Activated CD4-positive, alpha-beta T cell treated with anti-CD3 and anti-CD28 coated beads, Interleukin-2, amount 50 U/mL, for 24 hours (primary cell): ENCODE results near the gene JADE1.

ENCODE experiments used
- DNase-seq, 2 donors: peaks; one replicate each; pipeline ENCODE4 v3.0.0-alpha.2; 2020; ENCODE audit warnings: low read depth in 1 of 2, low spot score in 1 of 2

The JADE1 gene

DNA sequence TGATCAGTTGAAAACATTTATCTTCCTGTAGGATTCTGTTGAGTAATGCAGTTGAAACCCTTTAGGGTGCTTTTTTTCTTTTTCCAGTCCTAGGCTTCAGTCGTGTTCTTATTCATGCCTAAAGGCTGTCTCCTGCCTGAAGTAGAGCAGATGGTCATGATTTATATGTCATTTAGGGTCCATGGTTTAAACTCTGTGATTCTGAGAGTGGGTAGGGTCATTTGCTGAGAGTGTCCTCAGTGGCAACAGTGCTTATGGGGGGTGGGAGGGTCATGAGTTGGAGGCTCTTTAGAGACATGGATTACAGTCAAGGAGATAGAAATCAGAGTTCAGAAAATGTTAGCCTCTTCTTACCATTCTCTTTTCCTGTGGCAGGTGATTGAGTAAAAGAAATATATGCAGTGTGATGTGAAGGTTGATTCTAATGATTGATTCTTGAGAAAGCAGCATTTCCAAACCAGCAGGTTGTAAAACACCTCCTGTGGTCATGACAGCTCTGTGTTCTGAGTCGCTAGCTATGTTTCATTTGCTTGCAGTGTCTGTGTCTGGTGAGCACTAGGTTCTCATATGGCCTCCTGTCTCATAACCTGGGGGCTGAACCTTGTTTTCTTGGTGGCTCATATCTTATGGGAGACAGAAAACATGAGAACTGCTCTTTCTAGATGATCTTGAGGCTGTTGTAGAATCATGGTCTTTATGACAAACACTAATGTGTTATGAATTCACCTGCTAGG lies 60.4 kb downstream of the JADE1 start:
- DNase-seq: no peak

DNA sequence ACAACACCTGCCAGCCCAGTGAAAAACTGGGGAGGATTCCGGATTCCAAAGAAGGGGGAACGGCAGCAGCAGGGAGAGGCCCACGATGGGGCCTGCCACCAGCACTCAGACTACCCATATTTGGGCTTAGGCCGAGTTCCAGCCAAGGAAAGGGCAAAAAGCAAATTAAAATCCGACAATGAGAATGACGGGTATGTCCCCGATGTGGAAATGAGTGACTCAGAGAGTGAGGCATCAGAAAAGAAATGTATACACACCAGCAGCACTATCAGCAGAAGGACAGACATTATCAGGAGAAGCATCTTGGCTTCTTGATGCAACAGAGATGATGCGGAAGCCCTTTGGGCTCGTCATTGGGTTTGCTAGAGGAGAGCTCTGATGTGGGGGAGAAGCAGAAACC lies 62.4 kb downstream of the JADE1 start:
- DNase-seq: no peak

- DNase-seq: no peak
Measured at GRCh38 chr4:128876200-128876599, 66.7 kb downstream of the JADE1 start.

DNA sequence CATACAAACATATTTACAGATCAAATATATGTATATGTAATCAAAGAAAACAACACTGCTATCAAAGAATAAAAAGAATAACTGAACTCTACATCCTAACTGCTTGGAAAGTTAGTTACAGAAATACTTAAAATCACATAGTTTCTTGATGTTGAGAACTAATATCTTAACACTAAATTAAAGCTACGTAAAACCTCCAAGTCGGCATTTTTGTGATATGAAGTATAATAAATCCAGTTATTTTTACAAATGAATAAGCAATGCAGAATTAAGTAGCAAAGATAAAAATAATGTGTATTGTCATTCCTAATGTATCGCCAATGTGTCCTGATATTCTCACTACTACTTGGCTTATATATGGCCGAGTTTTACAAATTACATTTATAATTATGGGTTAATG lies 68.4 kb downstream of the JADE1 start:
- DNase-seq: no peak

- no peak for DNase-seq
Measured at GRCh38 chr4:128879283-128879682, 69.8 kb downstream of the JADE1 start.

GRCh38 chr4:128879971-128880370 lies 70.5 kb downstream of the JADE1 start:
- DNase-seq: no peak

DNA sequence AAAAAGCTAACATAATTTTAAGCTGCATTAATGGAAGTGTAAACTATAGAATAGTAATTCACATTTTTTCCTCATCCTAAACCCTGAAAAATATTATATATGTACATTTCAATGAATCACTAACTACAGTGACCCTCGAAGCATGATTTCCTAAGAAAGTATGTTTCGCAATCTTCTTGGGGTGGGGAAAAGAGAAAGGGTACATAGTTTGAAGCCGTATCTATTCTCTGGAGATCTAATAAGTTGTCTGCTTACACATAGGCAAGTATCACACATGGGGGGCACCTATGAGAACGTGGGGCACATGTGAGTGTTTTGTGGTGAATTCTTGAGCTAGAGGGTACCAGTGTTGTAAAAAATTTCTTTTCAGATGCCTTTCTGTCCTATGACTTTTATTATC lies 71.2 kb downstream of the JADE1 start:
- no peak for DNase-seq

- no peak for DNase-seq
Measured at GRCh38 chr4:128904821-128905220, 95.3 kb downstream of the JADE1 start.

DNA sequence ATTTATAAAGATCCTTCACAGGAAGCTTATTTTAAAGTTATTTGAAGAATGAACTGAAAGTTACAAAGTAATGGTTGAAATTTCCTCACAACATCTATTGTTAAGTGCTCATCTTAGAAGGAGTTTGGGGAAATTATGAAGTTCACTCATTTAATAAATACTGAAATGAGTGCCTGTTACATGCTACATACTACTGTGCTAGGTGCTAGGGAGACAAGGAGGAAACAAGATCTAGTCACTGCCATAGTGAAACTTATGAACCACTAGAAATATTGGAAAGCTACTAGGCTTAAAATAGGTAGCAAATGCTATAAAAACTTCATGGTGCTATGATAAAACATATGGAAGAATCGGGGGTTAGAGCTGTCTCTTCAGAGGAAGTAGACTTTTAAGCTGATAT lies 97.1 kb downstream of the JADE1 start:
- no peak for DNase-seq

DNA sequence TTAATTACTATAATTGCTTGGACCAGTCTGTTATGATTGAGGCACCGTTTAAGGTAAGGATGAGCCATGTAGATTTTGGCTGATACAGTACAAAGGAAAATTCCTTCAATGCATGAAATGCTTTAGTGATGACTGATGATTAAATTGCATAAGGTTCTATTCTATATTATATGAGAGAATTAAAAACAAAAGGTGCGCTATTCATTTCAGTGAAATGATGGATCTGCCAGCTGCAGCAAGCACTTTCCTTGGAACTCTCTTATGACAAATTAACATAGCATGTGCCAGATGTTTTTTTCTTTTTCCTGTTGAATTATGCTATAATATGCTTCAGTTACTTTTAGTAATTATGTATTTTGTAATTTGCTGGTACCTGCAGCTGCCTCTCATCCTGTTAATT lies 98.5 kb downstream of the JADE1 start:
- no peak for DNase-seq

DNA sequence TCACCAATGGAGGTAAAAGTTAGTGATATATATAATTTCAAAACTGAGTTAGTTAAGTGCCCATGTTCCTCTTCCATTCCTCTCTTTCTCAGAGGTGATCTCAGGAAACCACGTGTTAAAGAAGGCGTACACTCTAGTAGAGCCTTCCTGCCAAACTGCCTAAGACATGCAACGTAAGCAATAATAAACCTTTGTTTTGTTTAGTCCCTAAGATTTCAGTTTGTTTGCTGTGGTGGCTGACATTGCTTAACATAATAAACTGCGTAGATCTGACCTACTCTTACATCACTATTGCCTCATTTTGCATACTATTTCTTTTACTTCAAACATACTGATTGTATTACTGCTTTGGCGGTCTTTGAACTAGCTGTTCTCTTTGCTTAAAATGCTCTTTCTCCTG lies 99.2 kb downstream of the JADE1 start:
- no peak for DNase-seq

- no peak for DNase-seq
Measured at GRCh38 chr4:128913228-128913627, 103.7 kb downstream of the JADE1 start.

DNA sequence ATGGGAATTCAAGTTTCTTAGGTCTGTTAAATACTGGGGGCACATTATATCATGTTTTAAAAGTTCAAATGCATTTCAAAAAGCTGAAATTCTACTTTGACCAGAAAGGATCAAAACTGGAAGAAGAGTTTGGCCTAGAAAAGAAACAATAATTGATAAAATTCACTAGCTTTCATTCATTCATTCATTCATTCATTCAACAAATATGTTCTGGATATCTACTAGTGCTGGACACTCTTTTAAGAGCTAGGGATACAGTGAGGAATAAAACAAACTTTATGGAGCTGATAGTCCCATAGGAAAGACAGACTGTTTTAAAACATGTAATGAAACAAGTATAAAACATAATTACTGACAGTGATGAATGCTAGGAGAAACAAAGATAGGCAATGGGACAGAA lies 106.0 kb downstream of the JADE1 start:
- DNase-seq: no peak

GRCh38 chr4:128916832-128917231 lies 107.3 kb downstream of the JADE1 start:
- no peak for DNase-seq

DNA sequence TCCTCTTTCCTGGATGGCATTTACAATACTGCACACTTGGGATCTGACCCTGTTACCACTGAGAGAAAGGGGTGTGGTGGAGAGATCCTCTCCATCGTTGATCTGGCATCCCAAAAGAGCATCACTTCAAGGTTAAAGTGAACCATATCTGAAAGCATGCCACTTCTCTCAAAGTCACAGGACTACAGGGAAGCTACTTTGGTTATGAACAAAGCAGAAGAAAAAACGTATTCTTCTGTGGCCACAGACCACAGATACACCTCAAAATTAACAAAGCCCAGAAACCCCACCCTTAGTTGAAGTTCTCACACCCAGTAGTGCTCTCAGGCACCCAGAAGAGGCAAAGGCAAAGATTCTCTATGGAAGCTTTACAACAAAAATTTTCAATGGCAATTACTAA lies 108.3 kb downstream of the JADE1 start:
- DNase-seq: no peak

DNA sequence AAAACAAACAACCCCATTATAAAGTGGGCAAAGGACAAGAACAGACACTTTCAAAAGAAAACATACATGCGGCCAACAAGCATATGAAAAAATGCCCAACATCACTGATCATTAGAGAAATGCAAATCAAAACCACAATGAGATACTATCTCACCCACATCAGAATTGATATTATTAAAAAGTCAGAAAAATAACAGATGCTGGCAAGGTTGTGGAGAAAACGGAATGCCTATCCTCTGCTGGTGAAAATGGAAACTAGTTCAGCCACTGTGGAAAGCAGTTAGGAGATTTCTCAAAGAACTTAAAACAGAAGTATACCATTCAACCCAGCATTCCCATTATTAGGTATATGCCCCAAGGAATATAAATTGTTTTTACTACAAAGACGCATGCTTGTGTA lies 112.5 kb downstream of the JADE1 start:
- DNase-seq: no peak
